SU-DHL-6 (cell line): ENCODE data around the gene BBS2.

Experiments used
- H2AFZ ChIP-seq: fragments of 200-600 bp; sonication (generic); 2 replicates; pipeline ENCODE4 v1.6.1; 2014; ENCODE audit warnings: low read depth, mild to moderate bottlenecking, moderate library complexity, mixed read lengths, antibody characterized with exemption, low read length; ENCODE audit not compliant: severe bottlenecking
- H3F3A ChIP-seq: fragments of 200-600 bp; shearing (Covaris generic); 2 replicates; pipeline ENCODE4 v1.6.0; 2016; ENCODE audit warnings: antibody characterized with exemption, mild to moderate bottlenecking; ENCODE audit not compliant: insufficient read depth
- H3K27ac ChIP-seq: fragments of 200-600 bp; sonication (generic); 2 replicates; pipeline ENCODE4 v1.5.1; 2016; ENCODE audit warnings: low read depth, mild to moderate bottlenecking, low read length, moderate library complexity, mixed read lengths
- H3K27me3 ChIP-seq: fragments of 200-600 bp; sonication (generic), shearing (Covaris generic); 2 replicates; pipeline ENCODE4 v1.6.0; 2014; ENCODE audit warnings: mild to moderate bottlenecking, low read length
- H3K36me3 ChIP-seq: fragments of 200-600 bp; sonication (generic); 2 replicates; pipeline ENCODE4 v1.6.1; 2014; ENCODE audit warnings: mild to moderate bottlenecking, low read length, mixed read lengths
- H3K4me2 ChIP-seq: fragments of 300-600, 200-600 bp; shearing (Covaris generic), sonication (generic); 2 replicates; pipeline ENCODE4 v1.6.0; 2014; ENCODE audit warnings: low read length, low read depth, mild to moderate bottlenecking; ENCODE audit not compliant: poor library complexity, severe bottlenecking
- H3K4me3 ChIP-seq: fragments of 200-600 bp; sonication (generic); 2 replicates; pipeline ENCODE4 v1.5.1; 2014; ENCODE audit warnings: antibody characterized with exemption, low read length, mild to moderate bottlenecking, mixed read lengths; ENCODE audit not compliant: insufficient read depth, poor library complexity, severe bottlenecking
- H3K79me2 ChIP-seq: fragments of 200-600 bp; sonication (generic); 2 replicates; pipeline ENCODE4 v1.6.1; 2014; ENCODE audit warnings: mild to moderate bottlenecking, low read length, moderate library complexity; ENCODE audit not compliant: insufficient read depth
- H3K9ac ChIP-seq: fragments of 200-600 bp; sonication (generic); 2 replicates; pipeline ENCODE4 v1.7.0; 2014; ENCODE audit warnings: mild to moderate bottlenecking, low read length
- H3K9me2 ChIP-seq: fragments of 200-600 bp; sonication (generic); replicated peaks from 2 replicates; pipeline ENCODE4 v1.6.1; 2014; ENCODE audit warnings: low read length; ENCODE audit not compliant: insufficient read depth
- H3K9me3 ChIP-seq: fragments of 200-600 bp; sonication (generic); 2 replicates; pipeline ENCODE4 v1.6.1; 2014; ENCODE audit warnings: low read length, mixed read lengths; ENCODE audit not compliant: insufficient read depth
- H4K20me1 ChIP-seq: fragments of 200-600 bp; sonication (generic); 2 replicates; pipeline ENCODE4 v1.6.1; 2014; ENCODE audit warnings: low read depth, mild to moderate bottlenecking, antibody characterized with exemption, low read length, moderate library complexity, mixed read lengths
- CTCF ChIP-seq: fragments of 200-600 bp; sonication (generic); IDR thresholded peaks from one replicate; pipeline ENCODE4 v1.5.1; 2017; ENCODE audit warnings: antibody characterized with exemption, mild to moderate bottlenecking, low read length, moderate library complexity; ENCODE audit not compliant: insufficient read depth, poor library complexity, severe bottlenecking
- EZH2phosphoT487 ChIP-seq: fragments of 200-600 bp; sonication (generic), shearing (Covaris generic); conservative IDR thresholded peaks from 2 replicates; pipeline ENCODE4 v1.6.1; 2018; ENCODE audit warnings: mild to moderate bottlenecking, antibody characterized with exemption, low read length, moderate library complexity, mixed read lengths

The BBS2 gene

DNA sequence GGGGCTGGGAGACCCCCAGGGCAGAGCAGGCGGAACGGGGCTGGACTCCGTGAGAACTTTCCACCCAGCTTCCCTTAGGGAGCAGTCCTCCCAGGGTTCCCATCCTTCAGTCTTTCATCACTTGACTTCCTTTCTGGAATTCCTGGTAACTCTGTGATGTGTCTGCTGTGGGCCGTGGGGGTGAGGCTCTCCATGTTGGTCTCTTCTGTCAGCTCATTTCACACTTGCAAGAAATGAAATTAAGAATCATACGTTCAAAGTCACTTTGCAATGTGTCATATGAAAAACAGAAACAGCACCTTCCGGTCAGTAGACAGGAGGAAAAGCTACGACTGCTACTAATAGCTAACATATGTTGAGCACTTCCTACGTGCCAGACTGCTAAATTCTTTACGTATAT lies 5.4 kb upstream of the BBS2 start:
- no peak overlapping the region for H2AFZ ChIP-seq
- no peaks in the 10 kb centered on the region for H4K20me1 ChIP-seq
- no peaks in the 10 kb centered on the region for H3F3A ChIP-seq
- no peaks in the 10 kb centered on the region for H3K9me2 ChIP-seq
- H3K36me3 ChIP-seq: no peaks in the 10 kb centered on the region
- no peak for TF ChIP-seq EZH2phosphoT487
- no peak for TF ChIP-seq CTCF
- no peak overlapping the region for H3K9ac ChIP-seq
- no peak overlapping the region for H3K27ac ChIP-seq
- H3K9me3 ChIP-seq: no peaks in the 10 kb centered on the region
- no peaks in the 10 kb centered on the region for H3K79me2 ChIP-seq
- no peak overlapping the region for H3K4me3 ChIP-seq
- H3K27me3 ChIP-seq: no peaks in the 10 kb centered on the region
- H3K4me2 ChIP-seq: no peak overlapping the region

DNA sequence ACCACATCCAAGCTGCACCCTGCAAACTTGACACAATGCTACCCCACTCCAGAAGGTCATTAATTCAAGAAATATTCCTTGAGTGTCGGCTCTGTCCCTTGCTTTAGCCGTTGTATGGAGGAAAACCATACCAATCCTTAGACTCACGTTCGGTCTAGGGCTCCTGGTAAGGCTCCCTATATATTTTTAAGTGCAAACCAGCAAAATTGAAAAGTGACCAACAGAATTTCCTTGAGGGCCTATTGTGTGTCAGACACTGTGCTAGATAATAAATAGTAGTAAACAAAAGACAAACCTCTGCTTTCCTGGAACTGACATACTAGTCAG lies 390 bp upstream of the BBS2 start:
- Histone ChIP-seq H3K9me3 (no peaks in the 10 kb centered on the region), H2AFZ (peak overlapping the region; percentile 86), H3K9me2 (no peaks in the 10 kb centered on the region), H3K27me3 (no peaks in the 10 kb centered on the region), H3K4me2 (peak overlapping the region; percentile 69), H3K36me3 (no peaks in the 10 kb centered on the region), H3K4me3 (peak overlapping the region; percentile 80), H3F3A (no peaks in the 10 kb centered on the region), H3K27ac (no peak overlapping the region), H3K79me2 (no peaks in the 10 kb centered on the region), H3K9ac (peak overlapping the region; percentile 69), H4K20me1 (no peaks in the 10 kb centered on the region)
- TF ChIP-seq CTCF (no peak), EZH2phosphoT487 (no peak)

GRCh38 chr16:56518425-56518824 lies 1.4 kb downstream of the BBS2 start:
- Histone ChIP-seq H3K4me2 (no peak overlapping the region), H2AFZ (no peak overlapping the region), H3K27ac (no peak overlapping the region), H4K20me1 (no peaks in the 10 kb centered on the region), H3F3A (no peaks in the 10 kb centered on the region), H3K27me3 (no peaks in the 10 kb centered on the region), H3K9ac (no peak overlapping the region), H3K36me3 (no peaks in the 10 kb centered on the region), H3K9me2 (no peaks in the 10 kb centered on the region), H3K4me3 (no peak overlapping the region), H3K79me2 (no peaks in the 10 kb centered on the region), H3K9me3 (no peaks in the 10 kb centered on the region)
- TF ChIP-seq EZH2phosphoT487 (no peak), CTCF (no peak)

DNA sequence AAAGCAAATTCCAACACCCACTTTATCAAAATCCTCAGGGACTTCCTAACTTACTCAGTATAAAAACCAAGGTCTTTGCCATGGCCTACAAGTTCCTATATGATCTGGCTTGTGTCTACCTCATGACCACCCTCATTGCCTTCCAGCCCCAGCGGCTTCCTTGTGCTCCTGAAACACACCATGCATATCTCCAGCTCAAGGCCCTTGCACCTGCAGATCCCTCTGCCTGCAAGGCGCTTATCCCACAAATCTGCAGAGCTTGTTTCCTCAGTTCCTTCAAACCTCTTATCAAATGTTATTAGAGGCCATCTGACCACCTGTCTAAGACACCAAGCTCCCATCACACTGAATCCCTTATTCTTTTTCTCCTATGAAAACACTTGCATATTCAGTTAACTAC lies 2.6 kb downstream of the BBS2 start:
- Histone ChIP-seq H3F3A (no peaks in the 10 kb centered on the region), H2AFZ (no peak overlapping the region), H3K27me3 (no peaks in the 10 kb centered on the region), H3K9me2 (no peaks in the 10 kb centered on the region), H3K79me2 (no peaks in the 10 kb centered on the region), H3K4me2 (no peak overlapping the region), H3K9me3 (no peaks in the 10 kb centered on the region), H4K20me1 (no peaks in the 10 kb centered on the region), H3K4me3 (no peak overlapping the region), H3K27ac (no peak overlapping the region), H3K36me3 (no peaks in the 10 kb centered on the region), H3K9ac (no peak overlapping the region)
- TF ChIP-seq CTCF: no peak
- TF ChIP-seq EZH2phosphoT487: no peak
